ENCODE results near the gene CISD3. TPM values are rescaled to one million over a fixed set of nuclear protein-coding genes. Genes with fewer than 3 reads are reported as not detected.

CISD3 gene
- total and polyA plus RNA-seq, 2 of the 4 experiments (the other 2 are of a cell fraction) = 1.3 to 14.1 TPM

DNA sequence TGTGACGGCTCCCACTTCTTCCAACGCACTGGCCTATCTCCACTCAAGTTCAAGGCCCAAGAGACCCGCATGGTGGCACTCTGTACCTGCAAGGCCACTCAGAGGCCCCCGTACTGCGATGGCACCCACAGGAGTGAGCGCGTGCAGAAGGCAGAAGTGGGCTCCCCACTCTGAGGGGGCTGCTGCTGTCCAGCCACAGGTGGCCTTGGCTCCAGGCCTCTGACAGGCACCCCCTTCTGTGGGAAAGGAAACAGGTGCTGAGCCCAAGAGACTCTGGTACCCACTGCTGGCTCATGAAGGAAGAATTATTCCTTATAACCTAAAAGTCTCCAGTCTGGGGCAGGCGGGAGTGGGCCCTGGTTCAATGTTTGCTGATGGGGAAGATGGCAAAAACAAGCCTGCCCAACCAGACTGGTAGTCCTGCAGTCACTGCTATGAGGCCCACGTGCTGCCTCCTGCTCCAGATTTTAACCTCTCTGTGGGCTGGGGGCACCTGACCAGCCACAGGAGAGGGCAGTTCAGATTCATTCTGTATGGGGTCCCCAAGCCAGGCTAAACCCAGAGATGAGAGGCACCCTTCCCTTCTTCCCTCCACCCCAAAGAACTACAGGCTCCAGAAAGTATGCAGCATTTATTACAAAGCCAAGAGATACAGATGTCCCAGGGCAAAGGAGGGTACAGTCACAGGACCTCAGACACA, 3.3 kb downstream of the CISD3 start:
- H2BK120ac ChIP-seq (ENCODE audit: low read depth, low read length) = no peak overlapping the region
- no peak overlapping the region for H2AFZ ChIP-seq (replicated peaks; ENCODE audit: low read length, poor library complexity)
- H3K4me3 ChIP-seq (ENCODE audit: insufficient read depth, low read depth, low read length) = no peak overlapping the region
- no peak overlapping the region for H4K91ac ChIP-seq (ENCODE audit: insufficient read depth, low read depth, low read length)
- in situ Hi-C loops (cut with MboI; ENCODE audit: low sequenced_read_pairs) (loop anchor here (5.0 kb wide), 1 partner anchor 56 kb away; no protein-coding TSS in a partner anchor), dilution Hi-C loops (cut with HindIII; ENCODE audit: low sequenced_read_pairs, unreplicated experiment) (no loop called here), intact Hi-C loops (cut with micrococcal nuclease) (no loop called here)
- no peak overlapping the region for H4K5ac ChIP-seq (ENCODE audit: low read depth, low read length)
- H2BK20ac ChIP-seq (ENCODE audit: low read depth, low read length) = no peak overlapping the region
- no peak overlapping the region for H2BK5ac ChIP-seq (ENCODE audit: low read depth, low read length, poor library complexity, severe bottlenecking)
- no peak overlapping the region for H2AK5ac ChIP-seq (ENCODE audit: low read depth, low read length)
- no peak overlapping the region for H4K8ac ChIP-seq (ENCODE audit: low read depth in 2 of 2, low read length in 2 of 2)
- H3K27me3 ChIP-seq (ENCODE audit: control insufficient read depth, insufficient read depth, low read length) = no peaks in the 10 kb centered on the region
- no peak overlapping the region for H2BK15ac ChIP-seq (ENCODE audit: low read depth, low read length)
- no peak overlapping the region for H3K4me2 ChIP-seq (ENCODE audit: low read depth, low read length)
- no peak overlapping the region for H3K9ac ChIP-seq (ENCODE audit: low read depth, low read length)
- H3K79me1 ChIP-seq (ENCODE audit: low read depth in 1 of 2, low read length in 2 of 2) = peaks cover 11 to 69% of the 10 kb centered on the region in 2 experiments; a peak in 3 of 4 replicates
- no peak overlapping the region for H3K56ac ChIP-seq (ENCODE audit: extremely low read depth, insufficient read depth, low read length)
- DNase-seq = no peak
- H3K27ac ChIP-seq (ENCODE audit: insufficient read depth, low read length) = no peak overlapping the region
- H3K4me1 ChIP-seq (ENCODE audit: control insufficient read depth, insufficient read depth, low read length) = peaks cover 15% of the 10 kb centered on the region
- H3K14ac ChIP-seq (replicated peaks; ENCODE audit: low read depth, low read length) = no peak overlapping the region
- POLR2A ChIA-PET (ENCODE audit: unreplicated experiment) = no interaction called here
- CTCF ChIA-PET = no interaction called here
- H3K23ac ChIP-seq (ENCODE audit: low read depth, low read length) = no peak overlapping the region
- H3K9me3 ChIP-seq (ENCODE audit: control insufficient read depth, insufficient read depth, low read length) = no peaks in the 10 kb centered on the region
- no TSS peak for BruUV-seq (replicated peaks)
- 0 out of 2 replicates have a peak, but pooled peaks cover 11% of the 10 kb centered on the region for H3K9me1 ChIP-seq (ENCODE audit: insufficient read depth, low read length)
- H2AK9ac ChIP-seq (replicated peaks; ENCODE audit: low read depth, low read length, poor library complexity) = no peak overlapping the region
- ATAC-seq (ENCODE audit: low read depth) = no peak
- H3K4ac ChIP-seq (ENCODE audit: low read depth, low read length) = no peak overlapping the region
- 93% methylated on average over 3 of the region's 9 CpGs; no CpG with 5 or more reads in 1 of the 2 experiments for WGBS, 2 experiments (ENCODE audit: extremely low coverage in 2 of 2, insufficient read length in 1 of 2)
- TF ChIP-seq, protein P1, sequence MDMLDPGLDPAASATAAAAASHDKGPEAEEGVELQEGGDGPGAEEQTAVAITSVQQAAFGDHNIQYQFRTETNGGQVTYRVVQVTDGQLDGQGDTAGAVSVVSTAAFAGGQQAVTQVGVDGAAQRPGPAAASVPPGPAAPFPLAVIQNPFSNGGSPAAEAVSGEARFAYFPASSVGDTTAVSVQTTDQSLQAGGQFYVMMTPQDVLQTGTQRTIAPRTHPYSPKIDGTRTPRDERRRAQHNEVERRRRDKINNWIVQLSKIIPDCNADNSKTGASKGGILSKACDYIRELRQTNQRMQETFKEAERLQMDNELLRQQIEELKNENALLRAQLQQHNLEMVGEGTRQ (IDR thresholded peaks at IDR 0.05; ENCODE audit: low read depth, low read length) = no peak
- no peak for TF ChIP-seq MXI1 (IDR thresholded peaks at IDR 0.05; ENCODE audit: borderline replicate concordance, low read depth, low read length)
- no peak for TF ChIP-seq CEBPB (IDR thresholded peaks at IDR 0.05; ENCODE audit: low read depth, low read length)
- TF ChIP-seq BHLHE40 (IDR thresholded peaks at IDR 0.05; ENCODE audit: low read depth, low read length) = no peak
- TF ChIP-seq SMC3 (IDR thresholded peaks at IDR 0.05; ENCODE audit: low read depth, low read length) = no peak
- no peak for TF ChIP-seq CHD1 (IDR thresholded peaks at IDR 0.05; ENCODE audit: low read depth, low read length)
- H4K20me1 ChIP-seq (ENCODE audit: insufficient read depth, low read length) = peaks cover 36% of the 10 kb centered on the region
- H3K36me3 ChIP-seq (ENCODE audit: control insufficient read depth, insufficient read depth, low read length) = peaks cover 41% of the 10 kb centered on the region
- H3K18ac ChIP-seq (ENCODE audit: low read depth, low read length) = no peak overlapping the region
